A673 (cell line): ENCODE measurements around the gene VAMP7. TPM values are rescaled to one million over a fixed set of nuclear protein-coding genes. Genes with fewer than 3 reads are reported as not detected.

Source experiments
- total RNA-seq: library from RNA; stranded (reverse); gene quantifications from 2 replicates; pipeline ENCODE4 v1.2.3, GENCODE V29; 2021

Gene VAMP7
- total RNA-seq, 1 experiment from 2014 or later, result 25.1 TPM

Other genes with a start within 250 kb of the VAMP7 start
- gene IL9R, start 116.4 kb downstream of the VAMP7 start, total RNA-seq, result 0.44 and 0.56 TPM in 2 replicates